Bone marrow (tissue), 2 donors: Measurements from ENCODE around the gene LIMK1.
"Not testable (repeated sequence)": the region's sequence is repeated elsewhere in the genome, so short reads cannot be mapped to it uniquely, and the experiment has no call there.

Experiments used
- DNase-seq, 2 donors: peaks; one replicate each; lab custom pipeline; 2025; lab: John Stamatoyannopoulos, UW

The LIMK1 gene

GRCh38 chr7:74083117-74083876 lies at the start of gene LIMK1:
Gene LIMK1 (plus strand): TSS chr7:74083804. CDS start chr7:74083991, 187 bp downstream.
- DNase-seq = peak; percentile 47 to 69

DNA sequence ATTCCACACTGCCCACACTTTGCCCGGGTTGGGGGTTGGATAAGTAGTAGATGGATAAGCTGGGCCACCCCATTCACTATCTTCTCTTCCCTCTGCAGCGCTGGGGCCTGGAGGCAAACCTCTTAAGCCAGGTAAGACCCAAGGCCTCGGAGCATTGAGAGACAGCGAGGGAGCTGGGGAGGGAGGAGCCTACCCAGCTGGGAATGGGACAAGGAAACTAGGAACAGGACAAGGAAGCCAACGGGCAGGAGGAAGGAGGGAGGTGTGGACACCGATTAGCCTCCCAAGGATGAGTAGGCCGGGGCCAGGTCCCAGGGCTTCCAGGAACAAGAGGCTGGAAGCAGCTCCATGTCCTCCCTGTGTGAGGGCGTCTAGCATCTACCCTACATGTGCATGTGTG lies 46.0 kb upstream of the LIMK1 start:
- DNase-seq = no peak

GRCh38 chr7:74038194-74038961 lies 45.2 kb upstream of the LIMK1 start:
- no peak for DNase-seq

DNA sequence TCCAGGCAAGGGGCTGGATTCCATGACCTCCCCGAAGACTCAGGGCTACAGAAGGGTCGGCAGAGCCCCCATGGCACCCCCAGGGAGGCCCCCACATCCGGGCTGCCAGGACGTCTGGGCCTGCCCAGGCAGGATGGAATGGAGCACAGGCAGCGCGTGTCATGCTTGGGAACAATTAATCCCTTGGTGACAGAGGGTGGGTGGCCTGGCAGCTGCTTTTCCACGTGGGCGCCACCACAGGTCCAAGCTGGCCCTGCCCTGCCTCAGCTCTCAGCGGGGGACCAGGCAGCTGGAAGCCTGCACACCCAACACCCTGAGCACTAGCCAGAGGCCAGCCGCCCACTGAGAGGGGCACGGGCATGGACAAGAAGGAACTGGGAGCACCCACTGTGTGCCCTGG lies 44.3 kb upstream of the LIMK1 start:
- DNase-seq = no peak

- no peak for DNase-seq
Observed at GRCh38 chr7:74040101-74040790, 43.4 kb upstream of the LIMK1 start.

GRCh38 chr7:74040791-74041520 lies 42.6 kb upstream of the LIMK1 start:
- no peak for DNase-seq

DNA sequence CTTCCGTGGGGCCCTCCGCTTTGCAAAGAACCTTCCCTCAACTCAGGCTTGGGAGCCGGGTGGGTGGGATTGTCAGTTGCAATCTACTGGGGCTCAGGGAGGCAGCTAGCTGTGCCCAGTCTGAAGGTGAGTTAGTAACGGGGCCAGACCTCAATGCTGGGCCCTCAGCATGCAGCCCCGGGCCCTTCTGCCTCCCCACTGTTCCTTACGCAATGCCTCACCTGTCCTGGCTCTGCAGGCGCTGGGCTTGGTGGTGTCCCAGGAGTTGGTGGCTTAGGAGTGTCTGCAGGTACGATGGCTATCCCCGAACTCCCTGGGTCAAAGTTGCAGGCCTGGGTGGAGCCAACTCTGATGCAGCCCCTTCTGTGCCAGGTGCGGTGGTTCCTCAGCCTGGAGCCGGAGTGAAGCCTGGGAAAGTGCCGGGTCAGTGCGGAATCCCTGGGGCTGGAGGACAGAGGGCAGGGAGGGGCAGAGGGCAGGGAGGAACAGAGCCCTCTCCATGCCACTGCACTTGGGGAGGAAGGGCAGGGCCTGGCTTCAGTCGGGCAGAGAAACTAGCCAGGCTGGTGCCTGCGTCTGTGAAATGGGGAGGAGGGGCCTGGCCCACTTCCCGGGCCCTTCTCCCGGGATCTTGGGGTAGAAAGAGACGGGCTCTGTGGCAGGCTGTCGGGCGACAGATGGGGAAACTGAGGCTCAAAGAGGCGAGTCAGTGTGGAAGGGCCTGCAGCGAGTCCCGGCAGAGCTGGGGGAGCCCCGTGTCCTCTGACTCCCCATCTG lies 40.7 kb upstream of the LIMK1 start:
- DNase-seq = no peak

- DNase-seq = no peak
Observed at GRCh38 chr7:74043523-74043951, 40.1 kb upstream of the LIMK1 start.

GRCh38 chr7:74044366-74045350 lies 38.9 kb upstream of the LIMK1 start:
- DNase-seq = no peak

DNA sequence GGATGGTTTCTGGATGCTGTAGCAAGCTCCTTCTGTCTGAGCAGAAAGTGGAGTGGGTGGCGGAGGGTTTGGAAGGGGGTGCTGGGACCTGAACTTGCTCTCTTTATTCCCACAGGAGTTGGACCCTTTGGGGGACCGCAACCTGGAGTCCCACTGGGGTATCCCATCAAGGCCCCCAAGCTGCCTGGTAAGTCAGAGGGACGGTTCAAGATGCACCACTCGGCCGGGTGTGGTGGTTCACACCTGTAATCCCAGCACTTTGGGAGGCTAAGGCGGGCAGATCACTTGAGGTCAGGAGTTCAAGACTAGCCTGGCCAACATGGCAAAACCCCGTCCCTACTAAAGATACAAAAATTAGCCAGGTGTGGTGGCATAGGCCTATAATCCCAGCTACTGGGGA lies 37.0 kb upstream of the LIMK1 start:
- DNase-seq = not testable (repeated sequence)

GRCh38 chr7:74047804-74048380 lies 35.7 kb upstream of the LIMK1 start:
- DNase-seq = no peak

- DNase-seq = no peak
Observed at GRCh38 chr7:74048999-74049599, 34.5 kb upstream of the LIMK1 start.

DNA sequence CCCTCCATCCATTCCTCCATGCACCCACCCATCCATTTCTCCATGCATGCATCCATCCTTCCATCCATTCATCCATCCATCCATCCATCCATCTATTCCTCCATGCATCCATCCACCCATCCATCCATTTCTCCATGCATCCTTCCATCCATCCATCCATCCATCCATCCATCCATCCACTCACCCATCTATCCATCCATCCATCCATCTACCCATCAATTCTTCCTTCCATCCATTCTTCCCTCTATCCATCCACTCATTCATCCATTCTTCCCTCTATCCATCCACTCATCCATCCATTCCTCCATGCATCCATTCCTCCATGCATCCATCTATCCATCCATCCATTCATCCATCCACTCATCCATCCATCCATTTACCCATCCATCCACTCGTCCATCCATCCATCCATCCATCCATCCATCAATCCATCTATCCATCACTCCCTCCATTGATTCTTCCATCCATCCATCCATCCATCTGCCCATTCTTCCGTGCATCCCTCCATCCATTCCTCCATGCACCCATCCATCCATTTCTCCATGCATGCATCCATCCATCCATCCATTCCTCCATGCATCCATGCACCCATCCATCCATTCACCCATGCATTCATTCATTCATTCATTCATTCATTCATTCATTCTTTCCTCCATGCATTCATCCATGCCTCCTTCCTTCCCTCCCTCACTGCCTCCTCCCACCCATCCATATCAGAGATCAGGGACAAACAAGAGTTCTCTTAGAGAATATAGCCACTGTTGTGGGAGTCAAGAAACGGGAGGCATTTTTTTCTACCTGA lies 33.4 kb upstream of the LIMK1 start:
- DNase-seq = no peak

GRCh38 chr7:74051193-74051592 lies 32.4 kb upstream of the LIMK1 start:
- DNase-seq = no peak

- DNase-seq = no peak
Observed at GRCh38 chr7:74051629-74052410, 31.8 kb upstream of the LIMK1 start.

GRCh38 chr7:74052628-74053027 lies 31.0 kb upstream of the LIMK1 start:
- DNase-seq = no peak

DNA sequence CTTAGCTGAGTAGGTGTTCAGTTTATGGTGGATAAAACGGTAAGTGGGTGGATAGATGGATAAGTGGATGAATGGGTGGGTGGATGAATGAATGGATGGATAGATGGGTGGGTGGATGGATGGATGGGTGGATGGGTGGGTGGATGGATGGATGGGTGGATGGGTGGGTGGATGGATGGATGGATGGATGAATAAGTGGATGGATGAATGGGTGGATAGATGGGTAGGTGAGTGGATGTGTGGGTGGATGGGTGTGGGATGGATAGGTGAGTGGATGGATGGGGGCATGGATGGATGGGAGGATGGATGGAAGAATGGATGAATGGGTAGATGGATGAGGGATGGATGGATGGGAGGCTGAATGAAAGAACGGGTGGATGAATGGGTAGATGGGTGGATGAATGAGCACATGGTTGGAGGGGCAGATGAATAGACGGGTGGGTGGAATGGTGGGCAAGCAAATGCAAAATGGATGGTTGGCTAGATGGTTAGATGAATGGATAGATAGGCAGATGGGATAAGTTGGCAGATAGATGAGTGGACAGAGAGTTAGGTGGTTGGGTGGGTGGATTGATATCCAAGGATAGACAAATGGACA lies 29.9 kb upstream of the LIMK1 start:
- DNase-seq = no peak
